ENCODE data around the gene DSTN. TPM values are rescaled to one million over a fixed set of nuclear protein-coding genes. Genes with fewer than 3 reads are reported as not detected.
A peak's percentile ranks its signal among the peaks of the same experiment; 100 is the strongest.

The DSTN gene
- total and polyA plus RNA-seq, 2 of the 4 experiments (the other 2 are of a cell fraction), result 221 to 269 TPM

GRCh38 chr20:17612287-17612991 lies 42.6 kb downstream of the DSTN start:
- intact Hi-C loops (cut with micrococcal nuclease), result loop anchor here (5.0 to 10.0 kb wide), 2 partner anchors 108 to 810 kb away; no protein-coding TSS in a partner anchor
- Histone ChIP-seq H4K20me1 (ENCODE audit: insufficient read depth, low read length) (peaks cover 88% of the 10 kb centered on the region), H3K9me3 (ENCODE audit: control insufficient read depth, insufficient read depth, low read length) (no peaks in the 10 kb centered on the region), H2AK9ac (replicated peaks; ENCODE audit: low read depth, low read length, poor library complexity) (no peak overlapping the region), H4K91ac (ENCODE audit: insufficient read depth, low read depth, low read length) (no peak overlapping the region), H3K79me1 (ENCODE audit: low read depth in 1 of 2, low read length in 2 of 2) (peaks cover 8 to 64% of the 10 kb centered on the region in 2 experiments; a peak in 3 of 4 replicates), H3K4me2 (ENCODE audit: low read depth, low read length) (no peak overlapping the region), H3K4me3 (ENCODE audit: insufficient read depth, low read depth, low read length) (no peak overlapping the region), H3K14ac (replicated peaks; ENCODE audit: low read depth, low read length) (no peak overlapping the region), H3K27ac (ENCODE audit: insufficient read depth, low read length) (peak overlapping the region; percentile 21), H2BK15ac (ENCODE audit: low read depth, low read length) (no peak overlapping the region), H3K9ac (ENCODE audit: low read depth, low read length) (no peak overlapping the region), H3K9me1 (ENCODE audit: insufficient read depth, low read length) (no peaks in the 10 kb centered on the region), H3K4ac (ENCODE audit: low read depth, low read length) (peak overlapping the region; percentile 6; the same call in 1 of the 2 replicates), H3K56ac (ENCODE audit: extremely low read depth, insufficient read depth, low read length) (no peak overlapping the region), H2BK5ac (ENCODE audit: low read depth, low read length, poor library complexity, severe bottlenecking) (peak overlapping the region; percentile 6), H3K36me3 (ENCODE audit: control insufficient read depth, insufficient read depth, low read length) (peaks cover 60% of the 10 kb centered on the region), H3K23ac (ENCODE audit: low read depth, low read length) (no peak overlapping the region), H2BK20ac (ENCODE audit: low read depth, low read length) (no peak overlapping the region), H4K5ac (ENCODE audit: low read depth, low read length) (no peak overlapping the region), H3K27me3 (ENCODE audit: control insufficient read depth, insufficient read depth, low read length) (no peaks in the 10 kb centered on the region), H3K4me1 (ENCODE audit: control insufficient read depth, insufficient read depth, low read length) (no peaks in the 10 kb centered on the region; the same call in 1 of the 2 replicates), H3K18ac (ENCODE audit: low read depth, low read length) (no peak overlapping the region), H2AFZ (replicated peaks; ENCODE audit: low read length, poor library complexity) (peak overlapping the region; percentile 44), H2BK120ac (ENCODE audit: low read depth, low read length) (no peak overlapping the region), H4K8ac (ENCODE audit: low read depth in 2 of 2, low read length in 2 of 2) (peak overlapping the region in 1 of 2 experiments; percentile 19; a peak in 2 of 4 replicates), H2AK5ac (ENCODE audit: low read depth, low read length) (0 out of 2 replicates have a peak overlapping the region, but pooled peaks have one; percentile 20)
- in situ Hi-C loops (cut with MboI; ENCODE audit: low sequenced_read_pairs), result loop anchor here (5.0 kb wide), 1 partner anchor 75 kb away; no protein-coding TSS in a partner anchor
- ATAC-seq (ENCODE audit: low read depth) (peak; percentile 6), DNase-seq (peak; percentile 50)
- dilution Hi-C loops (cut with HindIII; ENCODE audit: low sequenced_read_pairs, unreplicated experiment), result no loop called here
- BruUV-seq (replicated peaks), result no TSS peak
- ChIA-PET POLR2A (ENCODE audit: unreplicated experiment) (interaction anchor here (0.5 kb wide), 1 partner anchor 714 kb away, joined by 3 read pairs; no protein-coding TSS in a partner anchor), CTCF (interaction anchor here (0.5 to 0.8 kb wide), 2 partner anchors 76 to 107 kb away, joined by 3 to 4 read pairs; no protein-coding TSS in a partner anchor)
- TF ChIP-seq MXI1 (IDR thresholded peaks at IDR 0.05; ENCODE audit: borderline replicate concordance, low read depth, low read length), result no peak
- TF ChIP-seq CEBPB (IDR thresholded peaks at IDR 0.05; ENCODE audit: low read depth, low read length), result no peak
- TF ChIP-seq NFE2L2 (IDR thresholded peaks at IDR 0.05; ENCODE audit: low read depth, low read length), result no peak
- TF ChIP-seq POLR2A (IDR thresholded peaks at IDR 0.05; ENCODE audit: low read depth, low read length), result peak; percentile 34; the same call in 1 of the 2 replicates
- no peak for TF ChIP-seq RFX5 (IDR thresholded peaks at IDR 0.05; ENCODE audit: low read depth, low read length)
- WGBS, 2 experiments (ENCODE audit: extremely low coverage in 2 of 2, insufficient read length in 1 of 2), result 73% methylated on average over 8 of the region's 16 CpGs; no CpG with 5 or more reads in 1 of the 2 experiments
